Sigmoid colon (tissue), 7 donors: Measurements from ENCODE around the gene DCAF8L2. TPM values are rescaled to one million over a fixed set of nuclear protein-coding genes. Genes with fewer than 3 reads are reported as not detected.
"Not testable (repeated sequence)": the region's sequence is repeated elsewhere in the genome, so short reads cannot be mapped to it uniquely, and the experiment has no call there.

Experiments used
- DNase-seq: peaks from one replicate; pipeline ENCODE4 v3.0.0-alpha.2; 2019
- H3K27ac ChIP-seq, 4 donors: fragments of 200-600 bp; sonication (generic); one replicate each; pipeline ENCODE4 v1.5.1; 2016 to 2019; ENCODE audit warnings: mild to moderate bottlenecking in 1 of 4
- H3K27me3 ChIP-seq, 3 donors: fragments of 200-600 bp; sonication (generic); one replicate each; pipeline ENCODE4 v1.5.1; 2019; ENCODE audit warnings: mild to moderate bottlenecking in 1 of 3
- H3K36me3 ChIP-seq, 4 donors: fragments of 200-600 bp; sonication (generic); one replicate each; pipeline ENCODE4 v1.5.1; 2016 to 2019
- H3K4me1 ChIP-seq, 4 donors: fragments of 200-600 bp; sonication (generic); one replicate each; pipeline ENCODE4 v1.5.1; 2017 to 2019
- H3K4me3 ChIP-seq, 4 donors: fragments of 200-600 bp; sonication (generic); one replicate each; pipeline ENCODE4 v1.5.1; 2017 to 2019; ENCODE audit warnings: mild to moderate bottlenecking in 2 of 4, moderate library complexity in 1 of 4
- H3K9me3 ChIP-seq, 4 donors: fragments of 200-600 bp in 3 of 4; sonication (generic) in 3 of 4; one replicate each; pipeline versions ENCODE4 v1.5.1 to v1.6.1; 2013 to 2019
- CTCF ChIP-seq, 4 experiments: fragments of 450-650 bp in 3 of 4; fragments of 200-600 bp in 1 of 4; IDR thresholded peaks; one replicate each; pipeline ENCODE4 v1.5.1; 2016 to 2019; ENCODE audit warnings: antibody characterized with exemption in 4 of 4, mild to moderate bottlenecking in 3 of 4, moderate library complexity in 2 of 4
- EP300 ChIP-seq, 4 donors: sonication (generic); formaldehyde crosslinking; IDR thresholded peaks; one replicate each; pipeline ENCODE4 v1.6.1; 2017; ENCODE audit warnings: antibody characterized with exemption in 4 of 4
- POLR2A ChIP-seq, 2 donors: fragments of 450-650 bp; IDR thresholded peaks; one replicate each; pipeline ENCODE4 v1.6.1; 2016; ENCODE audit warnings: antibody characterized with exemption in 2 of 2, mild to moderate bottlenecking in 2 of 2, moderate library complexity in 2 of 2
- POLR2AphosphoS5 ChIP-seq, 4 donors: sonication (generic); formaldehyde crosslinking; IDR thresholded peaks; one replicate each; pipeline ENCODE4 v1.6.1; 2017; ENCODE audit warnings: antibody characterized with exemption in 4 of 4
- WGBS, 2 donors: extraction: QIAGEN DNeasy Blood & Tissue Kit; methylation state at CpG; one replicate each; pipeline ENCODE4 v1.1.7; 2013; 5-methylcytosine and 5-hydroxymethylcytosine counted together
- intact Hi-C: fragments of 100-400 bp; cut with DNase I; formaldehyde crosslinking; loops from one replicate; pipeline ENCODE4 v1.15.1; 2023
- polyA plus RNA-seq, 3 donors: library from polyadenylated mRNA; stranded (reverse); fragments of 200-250 nt; gene quantifications; one replicate each; pipeline ENCODE4 v1.2.3, GENCODE V29; 2013
- total RNA-seq, 4 donors: library from RNA; depleted of rRNA; stranded (reverse); fragments of >200 nt; gene quantifications; one replicate each; pipeline ENCODE4 v1.1.0, GENCODE V29; 2016
- donor health status: healthy with polysubstance abuse.
- donor health status: Bipolar disorder and iron deficiency.
- donor health status: healthy.

Gene DCAF8L2
- total and polyA plus RNA-seq, 7 donors, result not detected

GRCh38 chrX:27728291-27728690 lies 138.1 kb downstream of the DCAF8L2 start:
- WGBS, 2 donors, result 57 to 60% methylated on average over 3 of the region's 3 CpGs
- intact Hi-C loops, result no loop called here

GRCh38 chrX:27731962-27732361 lies 141.8 kb downstream of the DCAF8L2 start:
- H3K36me3 ChIP-seq, result no peaks in the 10 kb centered on the region
- no peak for DNase-seq
- H3K4me3 ChIP-seq, result no peak overlapping the region
- H3K9me3 ChIP-seq, result no peaks in the 10 kb centered on the region
- WGBS, 2 donors, result 87 to 90% methylated on average over 5 of the region's 5 CpGs
- TF ChIP-seq EP300 (IDR thresholded peaks at IDR 0.05) (no peak), POLR2A (IDR thresholded peaks at IDR 0.05) (no peak), CTCF (IDR thresholded peaks at IDR 0.05) (no peak), POLR2AphosphoS5 (IDR thresholded peaks at IDR 0.05) (no peak)
- H3K27ac ChIP-seq, result no peak overlapping the region
- intact Hi-C loops, result no loop called here
- no peaks in the 10 kb centered on the region for H3K4me1 ChIP-seq
- H3K27me3 ChIP-seq, result no peaks in the 10 kb centered on the region

More at GRCh38 chrX:27728291-27728690, 138.1 kb downstream of the DCAF8L2 start:
- no peak overlapping the region for H3K27ac ChIP-seq
- H3K9me3 ChIP-seq, result no peaks in the 10 kb centered on the region
- H3K4me1 ChIP-seq, result no peaks in the 10 kb centered on the region
- H3K27me3 ChIP-seq, result no peaks in the 10 kb centered on the region
- no peak for DNase-seq
- TF ChIP-seq POLR2AphosphoS5 (IDR thresholded peaks at IDR 0.05), result no peak
- no peak for TF ChIP-seq CTCF (IDR thresholded peaks at IDR 0.05)
- no peak for TF ChIP-seq EP300 (IDR thresholded peaks at IDR 0.05)
- TF ChIP-seq POLR2A (IDR thresholded peaks at IDR 0.05), result no peak
- H3K4me3 ChIP-seq, result no peak overlapping the region
- no peaks in the 10 kb centered on the region for H3K36me3 ChIP-seq

GRCh38 chrX:27735914-27736313 lies 145.8 kb downstream of the DCAF8L2 start:
- no peak overlapping the region for H3K27ac ChIP-seq
- no peaks in the 10 kb centered on the region for H3K27me3 ChIP-seq
- no peak for DNase-seq
- TF ChIP-seq POLR2A (IDR thresholded peaks at IDR 0.05) (no peak), POLR2AphosphoS5 (IDR thresholded peaks at IDR 0.05) (no peak), EP300 (IDR thresholded peaks at IDR 0.05) (no peak), CTCF (IDR thresholded peaks at IDR 0.05) (no peak)
- WGBS, 2 donors, result 80 to 88% methylated on average over 3 of the region's 3 CpGs
- intact Hi-C loops, result no loop called here
- H3K4me3 ChIP-seq, result no peak overlapping the region
- no peaks in the 10 kb centered on the region for H3K4me1 ChIP-seq
- no peaks in the 10 kb centered on the region for H3K36me3 ChIP-seq
- H3K9me3 ChIP-seq, result no peaks in the 10 kb centered on the region

- Histone ChIP-seq H3K4me1 (no peaks in the 10 kb centered on the region), H3K27me3 (no peaks in the 10 kb centered on the region), H3K36me3 (no peaks in the 10 kb centered on the region), H3K9me3 (no peaks in the 10 kb centered on the region), H3K4me3 (no peak overlapping the region), H3K27ac (no peak overlapping the region)
- intact Hi-C loops, result no loop called here
- DNase-seq, result no peak
- no peak for TF ChIP-seq EP300 (IDR thresholded peaks at IDR 0.05)
- TF ChIP-seq POLR2A (IDR thresholded peaks at IDR 0.05), result no peak
- TF ChIP-seq CTCF (IDR thresholded peaks at IDR 0.05), result no peak
- 92 to 95% methylated on average over 5 of the region's 5 CpGs for WGBS, 2 donors
Measured at GRCh38 chrX:27740933-27741332, 150.8 kb downstream of the DCAF8L2 start.

- DNase-seq, H3K9me3 ChIP-seq, H3K4me1 ChIP-seq, H3K27me3 ChIP-seq, H3K4me3 ChIP-seq, H3K27ac ChIP-seq, intact Hi-C loops, H3K36me3 ChIP-seq: not testable (repeated sequence)
- 93 to 96% methylated on average over 9 of the region's 9 CpGs for WGBS, 2 donors
Measured at GRCh38 chrX:27743521-27743920, 153.4 kb downstream of the DCAF8L2 start.
